ENCODE measurements around the gene PEX11G.

GRCh38 chr19:7475665-7476064, 13.2 kb downstream of the PEX11G start:
- TF ChIP-seq ATF2 (CRISPR knock-in tag; IDR thresholded peaks at IDR 0.05; ENCODE audit: borderline replicate concordance, low read depth) (no peak), CREB1 (CRISPR knock-in tag; IDR thresholded peaks at IDR 0.05) (no peak), FOXJ3 (CRISPR knock-in tag; IDR thresholded peaks at IDR 0.05; ENCODE audit: borderline replicate concordance) (no peak), SP1 (CRISPR knock-in tag; conservative IDR thresholded peaks at IDR 0.05) (no peak), CTCF (IDR thresholded peaks at IDR 0.05) (no peak), TCF7 (CRISPR knock-in tag; IDR thresholded peaks at IDR 0.05; ENCODE audit: low read depth) (no peak), FOXP1 (CRISPR knock-in tag; IDR thresholded peaks at IDR 0.05; ENCODE audit: borderline replicate concordance) (no peak), MAX (CRISPR knock-in tag; IDR thresholded peaks at IDR 0.05) (no peak)

All from WTC11 (cell line).